ENCODE measurements around the gene CDCA4. TPM values are rescaled to one million over a fixed set of nuclear protein-coding genes. Genes with fewer than 3 reads are reported as not detected.

Gene CDCA4
- total and polyA plus RNA-seq, 2 donors (not counting 3 experiments of a cell fraction or from before 2014, with no cell fraction given) = 29.9 to 44.5 TPM

GRCh38 chr14:105005929-105006830 lies 14.7 kb downstream of the CDCA4 start:
- Histone ChIP-seq H3K36me3 (ENCODE audit: control insufficient read depth in 2 of 2, extremely low read depth in 1 of 2, insufficient read depth in 2 of 2, low read length in 2 of 2) (peaks cover 7 to 13% of the 10 kb centered on the region in 2 experiments), H3K9me3 (replicated peaks; ENCODE audit: control insufficient read depth, insufficient read depth, low read length) (no peaks in the 10 kb centered on the region), H3K27me3 (ENCODE audit: control insufficient read depth in 2 of 2, insufficient read depth in 2 of 2, low read length in 2 of 2) (no peaks in the 10 kb centered on the region), H3K9ac (replicated peaks; ENCODE audit: extremely low read depth, insufficient read depth, low read length) (no peak overlapping the region), H3K4me1 (ENCODE audit: control insufficient read depth, extremely low read depth, insufficient read depth, low read length) (no peaks in the 10 kb centered on the region), H3K9me1 (replicated peaks; ENCODE audit: control insufficient read depth, extremely low read depth, insufficient read depth, low read length) (no peaks in the 10 kb centered on the region), H2AFZ (ENCODE audit: low read depth, low read length) (no peak overlapping the region), H3K4me2 (ENCODE audit: insufficient read depth, low read length) (no peak overlapping the region), H3K27ac (ENCODE audit: insufficient read depth, low read depth, low read length) (no peak overlapping the region), H4K20me1 (replicated peaks; ENCODE audit: control insufficient read depth, extremely low read depth, insufficient read depth, low read length) (no peaks in the 10 kb centered on the region), H3K79me2 (ENCODE audit: control insufficient read depth, insufficient read depth, low read length) (peaks cover 20% of the 10 kb centered on the region), H3K4me3 (replicated peaks in 1 of 3; ENCODE audit: insufficient read depth in 1 of 3, low read depth in 1 of 3, low read length in 3 of 3) (no peak overlapping the region)
- TF ChIP-seq MYC (IDR thresholded peaks at IDR 0.05; ENCODE audit: low read depth, low read length) (no peak), POLR2A (IDR thresholded peaks at IDR 0.05; ENCODE audit: low read depth, low read length) (no peak), MAX (IDR thresholded peaks at IDR 0.05; ENCODE audit: insufficient read depth, insufficient read length) (no peak), GATA2 (IDR thresholded peaks at IDR 0.05; ENCODE audit: insufficient read depth, insufficient read length, low read depth, low read length) (no peak), FOS (IDR thresholded peaks at IDR 0.05; ENCODE audit: borderline replicate concordance, insufficient read depth, low read length) (no peak), POLR2AphosphoS5 (IDR thresholded peaks at IDR 0.05; ENCODE audit: insufficient read depth, low read depth, low read length) (no peak), CTCF (IDR thresholded peaks at IDR 0.05; ENCODE audit: extremely low read depth in 1 of 2, insufficient read depth in 1 of 2, low read depth in 1 of 2, low read length in 2 of 2) (no peak), EZH2 (IDR thresholded peaks at IDR 0.05; ENCODE audit: borderline replicate concordance, low read depth, low read length, severe bottlenecking) (no peak), JUN (IDR thresholded peaks at IDR 0.05; ENCODE audit: borderline replicate concordance, insufficient read depth, insufficient read length, low read depth) (no peak)
- FAIRE-seq (no peak), DNase-seq (ENCODE audit: low read depth, low spot score) (no peak)
- dilution Hi-C loops (cut with MboI; ENCODE audit: extremely low pct_ligation_motif_present, low sequenced_read_pairs) (no loop called here), intact Hi-C loops (cut with micrococcal nuclease) (no loop called here)
- ChIA-PET POLR2A (interaction anchor here (0.7 kb wide), 1 partner anchor 13 kb away, joined by 3 read pairs; no protein-coding TSS in a partner anchor), CTCF (interaction anchor here (1.1 to 1.7 kb wide), 3 partner anchors 12 to 40 kb away, joined by 3 to 9 read pairs (median 3); no protein-coding TSS in a partner anchor)
- no TSS peak for BruUV-seq (replicated peaks)
